T-cell (primary cell): ENCODE results near the gene FBXO41. TPM values are rescaled to one million over a fixed set of nuclear protein-coding genes. Genes with fewer than 3 reads are reported as not detected.
"Not testable (repeated sequence)": the region's sequence is repeated elsewhere in the genome, so short reads cannot be mapped to it uniquely, and the experiment has no call there.

Experiments
- ATAC-seq, 4 experiments: fragments of 200-7000 bp in 3 of 4; fragments of 150-1000 bp in 1 of 4; cut with Tn5 transposase; replicated peaks in 1 of 4; 1 replicate in 3 of 4; 2 replicates in 1 of 4; pipeline ENCODE4 v1.10.0; 2021; ENCODE audit warnings: moderate library complexity in 3 of 4, mild to moderate bottlenecking in 2 of 4, moderate number of reproducible peaks in 1 of 4
- CTCF ChIA-PET, 2 donors: fragments of 300-600 bp; sonication (Branson Sonifier 250); formaldehyde crosslinking; loops; one replicate each; lab custom pipeline; 2022; ENCODE audit warnings: antibody characterized with exemption in 2 of 2; lab: Charles Lee
- POLR2A ChIA-PET, 2 donors: fragments of 300-600 bp; sonication (Branson Sonifier 250); formaldehyde crosslinking; loops; one replicate each; lab custom pipeline; 2022; ENCODE audit warnings: antibody characterized with exemption in 2 of 2; lab: Charles Lee
- DNase-seq, 35 experiments: peaks; one replicate each; pipeline versions ENCODE4 v3.0.0 to v3.0.0-alpha.2; 2013 to 2023
- H3K27ac ChIP-seq: one replicate; pipeline ENCODE4 v1.5.1; 2013; ENCODE audit warnings: low read length
- H3K27me3 ChIP-seq, 2 experiments: replicated peaks in 1 of 2; 1 replicate in 1 of 2; 2 replicates in 1 of 2; pipeline versions ENCODE4 v1.6.1 to v1.7.0; 2013; ENCODE audit warnings: low read length in 1 of 2, mixed read lengths in 1 of 2; ENCODE audit not compliant: control insufficient read depth in 2 of 2, insufficient read depth in 2 of 2; ENCODE audit errors: extremely low read depth in 1 of 2
- H3K36me3 ChIP-seq, 2 donors: 1 replicate in 1 of 2; 2 replicates in 1 of 2; pipeline versions ENCODE4 v1.6.1 to v1.7.0; 2013; ENCODE audit warnings: low read length in 1 of 2; ENCODE audit not compliant: control insufficient read depth in 2 of 2, insufficient read depth in 1 of 2; ENCODE audit errors: extremely low read depth in 1 of 2
- H3K4me1 ChIP-seq, 2 experiments: 1 replicate in 1 of 2; 2 replicates in 1 of 2; pipeline versions ENCODE4 v1.6.1 to v1.7.0; 2013; ENCODE audit warnings: low read length in 2 of 2, mixed read lengths in 1 of 2; ENCODE audit not compliant: insufficient read depth in 2 of 2, control insufficient read depth in 1 of 2; ENCODE audit errors: extremely low read depth in 1 of 2
- H3K4me3 ChIP-seq, 2 donors: 1 replicate in 1 of 2; 2 replicates in 1 of 2; pipeline versions ENCODE4 v1.5.1 to v1.7.0; 2013; ENCODE audit warnings: mild to moderate bottlenecking in 2 of 2, low read length in 1 of 2, moderate library complexity in 1 of 2; ENCODE audit not compliant: control insufficient read depth in 1 of 2; ENCODE audit errors: extremely low read depth in 1 of 2
- H3K9me3 ChIP-seq: 2 replicates; pipeline ENCODE4 v1.7.0; 2013
- H3K27ac Mint-ChIP-seq, 2 donors: one replicate each; pipeline ENCODE4 v1.8.0; 2020 to 2021; ENCODE audit warnings: mild to moderate bottlenecking in 2 of 2, mixed read lengths in 2 of 2
- H3K27me3 Mint-ChIP-seq, 2 donors: one replicate each; pipeline ENCODE4 v1.8.0; 2021 to 2022; ENCODE audit warnings: mixed read lengths in 2 of 2
- H3K36me3 Mint-ChIP-seq: one replicate; pipeline ENCODE4 v1.8.0; 2021; ENCODE audit warnings: mixed read lengths
- H3K4me1 Mint-ChIP-seq, 3 donors: one replicate each; pipeline ENCODE4 v1.8.0; 2020 to 2022; ENCODE audit warnings: mixed read lengths in 3 of 3, mild to moderate bottlenecking in 1 of 3
- H3K4me3 Mint-ChIP-seq, 3 donors: one replicate each; pipeline ENCODE4 v1.8.0; 2020 to 2022; ENCODE audit warnings: mild to moderate bottlenecking in 3 of 3, mixed read lengths in 3 of 3, moderate library complexity in 3 of 3
- H3K9me3 Mint-ChIP-seq, 3 donors: one replicate each; pipeline ENCODE4 v1.8.0; 2020 to 2022; ENCODE audit warnings: mixed read lengths in 3 of 3
- WGBS: methylation state at CpG from one replicate; pipeline ENCODE4 v1.1.5; 2013; ENCODE audit warnings: missing lambda C conversion rate; ENCODE audit not compliant: insufficient coverage; 5-methylcytosine and 5-hydroxymethylcytosine counted together
- total RNA-seq, 35 experiments: library from RNA in 6 of 35; stranded (reverse) in 6 of 35; fragments of 120-200 nt in 1 of 35; gene quantifications; one replicate each; pipeline versions ENCODE4 v1.2.1 to v1.2.4 and lab custom pipeline; 2013 to 2026

The FBXO41 gene
- total RNA-seq, 5 donors from 2014 or later (not counting 1 experiment from before 2014, with no cell fraction given), result 17.6 to 23.7 (median 19.6) TPM

DNA sequence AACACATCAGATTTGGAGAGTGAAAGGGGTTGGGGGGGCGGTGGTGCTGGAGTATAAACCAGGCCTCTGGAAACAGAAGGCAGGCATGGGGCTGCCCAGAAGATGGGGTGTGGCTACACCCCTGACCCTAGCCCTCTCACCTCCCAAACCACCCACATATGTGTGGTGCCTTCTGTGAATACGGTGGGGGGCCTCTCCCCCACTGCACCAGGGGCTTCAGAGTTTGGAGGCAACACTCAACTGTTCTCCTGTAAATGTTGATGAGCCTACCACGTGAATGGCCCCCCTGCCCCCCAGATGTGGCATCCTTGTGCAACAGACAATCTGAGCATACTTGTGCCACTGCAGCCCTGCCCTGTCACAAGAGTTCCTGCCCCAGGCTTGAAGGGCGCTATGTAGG is 19.5 kb downstream of the FBXO41 start:
- Histone ChIP-seq H3K4me3 (no peak overlapping the region), H3K36me3 (peaks cover 10 to 15% of the 10 kb centered on the region in 2 donors), H3K27me3 (no peaks in the 10 kb centered on the region), H3K27ac (no peak overlapping the region), H3K9me3 (no peaks in the 10 kb centered on the region), H3K4me1 (peaks cover 3 to 9% of the 10 kb centered on the region in 2 experiments)
- ChIA-PET CTCF (interaction anchor here in 1 of 2 donors (0.5 kb wide), 1 partner anchor 397 kb away, joined by 3 read pairs; no protein-coding TSS in a partner anchor), POLR2A (no interaction called here)
- H3K27ac Mint-ChIP-seq, result no peak overlapping the region
- H3K4me1 Mint-ChIP-seq, result peaks cover 15 to 24% (median 20%) of the 10 kb centered on the region in 3 donors
- no peaks in the 10 kb centered on the region for H3K9me3 Mint-ChIP-seq
- no peak for ATAC-seq
- no peaks in the 10 kb centered on the region for H3K27me3 Mint-ChIP-seq
- DNase-seq, result no peak
- peaks cover 8% of the 10 kb centered on the region for H3K36me3 Mint-ChIP-seq
- no peak overlapping the region for H3K4me3 Mint-ChIP-seq
- WGBS, result 94% methylated on average over 3 of the region's 4 CpGs

DNA sequence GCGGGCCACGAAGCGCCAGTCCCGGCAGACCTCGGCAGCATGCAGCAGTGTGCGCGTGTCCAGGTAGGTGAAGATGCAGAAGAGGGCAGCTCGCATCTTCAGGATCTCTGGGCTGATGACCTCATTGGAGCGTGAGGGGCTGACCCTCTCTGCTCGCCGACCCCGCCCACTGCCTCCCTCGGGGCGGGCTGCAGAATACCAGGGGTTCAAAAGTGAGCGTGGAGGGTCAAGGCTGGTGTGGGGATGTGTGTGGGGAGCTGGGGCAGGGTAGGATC is 20.0 kb downstream of the FBXO41 start:
- H3K27ac ChIP-seq, result no peak overlapping the region
- H3K27me3 ChIP-seq, result no peaks in the 10 kb centered on the region
- H3K9me3 ChIP-seq, result no peaks in the 10 kb centered on the region
- POLR2A ChIA-PET, result no interaction called here
- Mint-ChIP-seq H3K27me3 (no peaks in the 10 kb centered on the region), H3K4me3 (no peak overlapping the region), H3K27ac (no peak overlapping the region), H3K9me3 (no peaks in the 10 kb centered on the region), H3K36me3 (peaks cover 12% of the 10 kb centered on the region), H3K4me1 (peaks cover 13 to 22% (median 18%) of the 10 kb centered on the region in 3 donors)
- H3K36me3 ChIP-seq, result peaks cover 12 to 16% of the 10 kb centered on the region in 2 donors
- WGBS, result 95% methylated on average over 12 of the region's 15 CpGs
- no peak overlapping the region for H3K4me3 ChIP-seq
- CTCF ChIA-PET, result no interaction called here
- ATAC-seq, result no peak
- peaks cover 3 to 7% of the 10 kb centered on the region in 2 experiments for H3K4me1 ChIP-seq
- DNase-seq, result no peak

DNA sequence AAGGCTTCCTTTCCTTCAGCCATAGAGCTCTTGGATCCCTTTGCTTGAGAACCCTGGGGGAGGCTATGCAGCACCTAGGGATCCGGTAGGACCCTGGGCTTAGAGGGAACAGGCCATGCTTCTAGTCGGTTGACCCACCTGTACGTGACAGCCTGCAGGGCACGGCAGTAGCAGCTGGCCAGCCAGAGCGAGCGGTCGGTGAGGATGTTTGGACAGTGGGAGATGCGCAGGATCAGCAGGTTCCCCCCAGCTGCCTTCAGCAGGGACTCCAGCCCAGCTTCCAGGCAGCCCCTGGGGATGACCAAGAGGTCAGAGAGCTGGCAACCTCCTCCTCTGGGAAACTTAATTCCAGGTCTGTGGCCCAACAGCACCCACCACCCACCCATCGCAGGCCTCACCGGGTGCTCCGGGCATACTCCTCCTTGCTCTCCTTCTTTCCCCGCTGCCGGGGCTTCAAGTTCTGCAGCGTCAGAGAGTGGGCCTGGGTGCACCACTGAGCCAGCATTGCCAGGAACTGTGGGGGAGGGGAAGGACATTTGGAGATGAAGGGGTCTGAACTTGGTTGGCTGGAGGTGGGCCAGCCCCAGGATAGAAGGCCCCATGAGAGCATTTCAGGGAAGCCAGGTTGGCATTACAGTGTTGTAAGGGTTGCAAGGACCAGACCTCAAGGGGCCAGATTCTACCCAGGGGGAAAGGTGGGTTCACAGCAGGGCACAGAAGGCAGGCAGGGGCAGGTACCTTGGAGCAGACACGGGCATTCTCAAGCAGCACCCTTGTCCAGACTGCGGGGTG is 20.5 kb downstream of the FBXO41 start:
- Mint-ChIP-seq H3K4me1 (peaks cover 16 to 21% (median 18%) of the 10 kb centered on the region in 3 donors), H3K27ac (no peak overlapping the region), H3K27me3 (no peaks in the 10 kb centered on the region), H3K9me3 (no peaks in the 10 kb centered on the region), H3K36me3 (peaks cover 12% of the 10 kb centered on the region), H3K4me3 (no peak overlapping the region)
- Histone ChIP-seq H3K36me3 (peaks cover 14 to 20% of the 10 kb centered on the region in 2 donors), H3K27me3 (no peaks in the 10 kb centered on the region), H3K4me3 (no peak overlapping the region), H3K9me3 (no peaks in the 10 kb centered on the region), H3K27ac (no peak overlapping the region), H3K4me1 (peaks cover 3 to 5% of the 10 kb centered on the region in 2 experiments)
- ChIA-PET POLR2A (no interaction called here), CTCF (interaction anchor here (0.6 kb wide), 2 partner anchors 26 to 194 kb away, joined by 3 read pairs; no protein-coding TSS in a partner anchor)
- DNase-seq (no peak), ATAC-seq (no peak)
- WGBS, result 96% methylated on average over 8 of the region's 16 CpGs

DNA sequence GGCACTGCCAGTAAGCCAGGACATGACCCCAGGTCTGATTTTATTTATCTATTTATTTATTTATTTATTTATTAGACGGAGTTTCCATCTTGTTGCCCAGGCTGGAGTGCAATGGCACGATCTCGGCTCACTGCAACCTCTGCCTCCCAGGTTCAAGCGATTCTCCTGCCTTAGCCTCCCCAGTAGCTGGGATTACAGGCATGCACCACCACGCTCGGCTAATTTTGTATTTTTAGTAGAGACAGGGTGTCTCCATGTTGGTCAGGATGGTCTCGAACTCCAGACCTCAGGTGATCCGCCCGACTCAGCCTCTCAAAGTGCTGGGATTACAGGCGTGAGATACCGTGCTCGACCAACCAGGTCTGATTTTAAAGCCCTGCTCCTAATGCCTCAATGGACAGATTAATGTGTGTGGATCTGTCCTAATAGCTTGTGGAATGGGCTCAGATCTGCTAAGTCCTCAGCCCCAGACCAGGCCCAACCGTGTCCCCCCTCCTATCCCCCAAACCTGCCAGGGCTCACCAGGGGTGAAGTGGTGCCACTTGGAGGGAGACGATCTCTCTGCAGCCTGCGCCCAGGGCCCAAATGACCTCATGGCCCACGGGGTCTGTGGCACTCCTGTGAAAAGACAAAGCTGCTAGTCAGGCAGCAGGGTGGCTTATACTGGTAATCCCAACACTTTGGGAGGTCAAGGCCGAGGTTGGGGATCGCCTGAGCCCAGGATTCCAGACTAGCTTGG is 21.4 kb downstream of the FBXO41 start:
- ATAC-seq, POLR2A ChIA-PET, H3K27ac ChIP-seq, H3K4me1 ChIP-seq, H3K27me3 Mint-ChIP-seq, H3K9me3 Mint-ChIP-seq, H3K27ac Mint-ChIP-seq, H3K9me3 ChIP-seq, DNase-seq, H3K4me3 ChIP-seq, H3K4me3 Mint-ChIP-seq, H3K27me3 ChIP-seq: not testable (repeated sequence)
- CTCF ChIA-PET, result interaction anchor here (0.6 to 0.7 kb wide), 3 partner anchors 27 to 193 kb away, joined by 3 to 4 read pairs (median 3); no protein-coding TSS in a partner anchor
- H3K4me1 Mint-ChIP-seq, result peaks cover 11 to 15% (median 13%) of the 10 kb centered on the region in 3 donors
- H3K36me3 Mint-ChIP-seq, result peaks cover 12% of the 10 kb centered on the region
- peaks cover 14 to 23% of the 10 kb centered on the region in 2 donors for H3K36me3 ChIP-seq
- WGBS, result 96% methylated on average over 12 of the region's 18 CpGs

DNA sequence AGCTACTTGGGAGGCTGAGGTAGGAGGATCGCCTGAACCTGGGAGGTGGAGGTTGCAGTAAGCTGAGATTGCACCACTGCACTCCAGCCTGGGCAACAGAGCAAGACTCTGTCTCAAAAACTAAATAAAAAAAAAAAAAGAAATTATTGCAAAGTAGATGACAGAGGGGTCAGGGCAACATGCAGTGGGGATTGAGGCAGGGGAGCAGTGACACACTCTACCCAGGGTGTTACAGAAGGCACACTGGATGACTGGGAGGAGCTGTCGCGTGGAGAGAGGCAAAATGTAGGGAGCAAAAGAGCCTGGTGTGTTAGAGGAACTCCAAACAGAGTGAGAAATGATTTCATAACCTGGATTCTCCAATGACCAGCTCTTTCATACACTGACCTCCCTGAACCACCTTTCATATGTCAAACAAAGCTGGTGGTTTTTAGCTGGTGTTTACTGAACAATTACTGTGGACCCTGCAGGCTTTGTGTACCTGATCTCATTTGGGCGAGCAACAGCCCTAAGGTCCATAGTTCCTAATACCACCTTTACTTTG is 22.1 kb downstream of the FBXO41 start:
- Mint-ChIP-seq H3K9me3 (no peaks in the 10 kb centered on the region), H3K27ac (no peak overlapping the region), H3K36me3 (peaks cover 12% of the 10 kb centered on the region), H3K27me3 (no peaks in the 10 kb centered on the region), H3K4me3 (no peak overlapping the region), H3K4me1 (peaks cover 12 to 15% (median 13%) of the 10 kb centered on the region in 3 donors)
- no peaks in the 10 kb centered on the region for H3K9me3 ChIP-seq
- H3K4me3 ChIP-seq, result no peak overlapping the region
- H3K36me3 ChIP-seq, result peaks cover 14 to 23% of the 10 kb centered on the region in 2 donors
- H3K4me1 ChIP-seq, result peaks cover 0 to 9% of the 10 kb centered on the region in 2 experiments
- ChIA-PET CTCF (interaction anchor here in 1 of 2 donors (0.7 kb wide), 1 partner anchor 157 kb away, joined by 4 read pairs; no protein-coding TSS in a partner anchor), POLR2A (no interaction called here)
- no peak overlapping the region for H3K27ac ChIP-seq
- ATAC-seq, result no peak
- WGBS, result no CpG with 5 or more reads among the region's 4 CpGs
- no peak for DNase-seq
- H3K27me3 ChIP-seq, result no peaks in the 10 kb centered on the region

DNA sequence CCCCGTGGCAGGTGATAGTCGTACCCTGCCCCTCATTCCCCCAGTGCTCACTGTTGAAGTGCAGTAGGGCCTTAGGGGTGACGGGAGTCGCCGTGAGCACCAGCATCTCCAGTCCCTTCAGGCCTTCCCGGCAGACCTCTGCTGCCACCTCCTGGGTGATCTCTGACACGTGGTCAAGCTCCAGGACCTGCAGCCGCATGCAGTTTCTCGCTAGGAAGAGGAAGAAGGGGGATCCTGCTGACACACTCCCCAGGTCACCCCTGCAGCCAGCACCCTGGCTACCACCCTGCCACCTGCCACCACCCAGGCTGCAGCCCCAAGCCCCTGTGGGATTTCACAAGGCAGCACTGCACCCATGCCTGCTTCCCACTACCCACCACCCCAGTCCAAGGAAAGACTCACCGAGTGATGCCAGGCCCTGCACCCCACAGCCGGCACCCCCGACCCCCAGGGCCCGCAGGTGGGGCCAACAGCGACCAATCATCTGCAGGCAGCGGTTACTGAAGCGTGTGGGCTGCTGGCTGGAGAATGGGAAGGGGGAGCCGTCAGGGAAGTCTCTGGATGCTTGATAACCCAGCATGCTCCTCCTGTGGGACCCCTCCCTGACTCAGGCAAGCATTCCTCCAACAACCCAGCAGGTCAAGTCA is 23.8 kb downstream of the FBXO41 start:
- ATAC-seq (no peak), DNase-seq (no peak)
- H3K27me3 ChIP-seq, result no peaks in the 10 kb centered on the region
- no peaks in the 10 kb centered on the region for H3K9me3 ChIP-seq
- Mint-ChIP-seq H3K27me3 (no peaks in the 10 kb centered on the region), H3K36me3 (peaks cover 12% of the 10 kb centered on the region), H3K9me3 (no peaks in the 10 kb centered on the region), H3K4me3 (no peak overlapping the region), H3K27ac (no peak overlapping the region), H3K4me1 (peaks cover 6 to 14% (median 12%) of the 10 kb centered on the region in 3 donors)
- CTCF ChIA-PET, result no interaction called here
- peaks cover 0 to 9% of the 10 kb centered on the region in 2 experiments for H3K4me1 ChIP-seq
- POLR2A ChIA-PET, result no interaction called here
- H3K27ac ChIP-seq, result no peak overlapping the region
- 91% methylated on average over 8 of the region's 17 CpGs for WGBS
- no peak overlapping the region for H3K4me3 ChIP-seq
- H3K36me3 ChIP-seq, result peaks cover 18 to 23% of the 10 kb centered on the region in 2 donors
